Femur (tissue), 1 donor: ENCODE results near the gene GFPT2.

Experiments used
- DNase-seq: peaks from one replicate; pipeline ENCODE4 v3.0.0-alpha.2; 2017

The GFPT2 gene

DNA sequence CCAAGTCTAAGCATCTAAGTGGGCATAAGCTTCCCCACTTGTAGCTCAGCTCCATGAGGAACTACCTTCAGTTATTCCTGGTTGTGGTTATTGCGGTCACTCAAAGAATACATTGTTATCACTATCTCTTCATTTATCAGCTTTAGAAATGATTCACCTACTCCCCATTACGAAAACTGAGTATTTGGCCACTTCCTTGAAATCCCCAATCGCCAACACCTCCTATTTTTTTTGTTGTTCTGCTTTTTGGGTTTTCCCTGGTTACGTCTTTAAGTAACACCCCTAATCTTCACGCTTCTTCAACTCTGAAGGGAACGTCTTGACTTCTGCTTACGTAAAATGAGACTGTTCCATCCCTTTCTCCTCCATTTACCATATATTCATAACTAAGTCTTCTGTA is 81.9 kb downstream of the GFPT2 start:
- no peak for DNase-seq

DNA sequence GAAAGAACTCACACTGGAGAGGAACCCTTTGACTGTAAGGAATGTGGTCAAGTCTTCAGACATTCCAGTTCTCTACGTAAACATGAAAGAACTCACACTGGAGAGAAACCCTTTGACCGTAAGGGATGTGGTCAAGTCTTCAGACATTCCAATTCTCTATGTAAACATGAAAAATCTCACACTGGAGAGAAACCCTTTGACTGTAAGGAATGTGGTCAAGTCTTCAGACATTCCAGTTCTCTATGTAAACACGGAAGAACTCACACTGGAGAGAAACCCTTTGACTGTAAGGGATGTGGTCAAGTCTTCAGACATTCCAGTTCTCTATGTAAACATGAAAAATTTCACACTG is 93.9 kb downstream of the GFPT2 start:
- no peak for DNase-seq

DNA sequence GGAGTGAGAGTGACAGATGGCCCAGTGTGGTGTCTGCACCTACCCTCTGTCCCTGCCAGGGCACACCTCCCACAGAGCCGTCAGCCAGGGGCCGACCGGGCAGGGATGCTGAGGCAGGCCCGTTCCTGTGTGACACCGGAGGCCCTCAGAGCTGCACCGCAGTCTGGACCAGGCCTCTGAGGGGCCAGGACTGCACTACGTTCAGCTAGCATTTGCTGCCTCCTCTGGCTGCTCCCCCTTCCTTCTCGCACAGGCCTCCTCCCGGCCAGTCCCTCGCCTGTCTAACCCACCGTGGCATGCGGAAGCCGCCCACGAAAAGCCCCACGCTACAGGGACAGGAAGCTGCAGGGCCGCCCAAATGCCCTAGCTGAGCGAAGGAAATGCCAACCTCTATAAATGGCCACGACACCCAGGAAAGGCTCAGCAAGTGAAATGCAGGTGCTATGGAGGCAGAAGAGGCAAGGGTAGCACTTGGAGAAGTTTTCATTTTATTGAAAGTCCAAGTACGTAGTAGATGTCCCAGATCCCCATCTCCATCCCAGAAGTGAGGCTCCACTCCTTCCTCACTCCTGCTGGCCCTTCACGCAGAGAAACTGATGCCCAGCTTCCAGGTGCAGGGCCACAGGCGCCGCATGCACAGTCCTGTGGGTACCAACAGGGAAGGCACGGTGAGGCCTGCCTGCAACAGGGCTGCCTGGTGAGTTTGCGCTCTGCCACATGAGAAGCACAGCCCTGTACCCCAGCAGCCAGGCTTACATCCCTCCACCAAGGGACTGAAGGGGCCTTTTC is 99.9 kb downstream of the GFPT2 start:
- DNase-seq, result no peak

DNA sequence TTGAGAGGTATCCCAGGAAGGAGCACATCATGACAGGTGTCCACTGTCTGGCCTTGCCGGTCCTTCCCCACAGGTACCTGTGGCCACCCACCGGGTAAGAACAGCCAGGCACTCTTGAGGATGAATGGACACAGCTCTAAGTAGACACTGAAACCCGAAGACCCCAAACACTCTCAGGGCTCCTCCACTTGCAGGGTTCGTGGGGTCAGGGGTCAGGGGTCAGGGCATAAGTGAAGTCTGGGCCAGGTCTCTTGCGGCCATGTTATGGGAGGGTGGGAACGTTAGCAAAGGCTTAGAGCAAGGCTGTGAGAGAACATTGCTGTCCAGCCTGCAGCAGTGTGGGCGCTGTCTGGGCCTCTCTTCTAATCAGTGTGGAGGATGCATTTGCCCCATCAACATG is 101.2 kb downstream of the GFPT2 start:
- no peak for DNase-seq

DNA sequence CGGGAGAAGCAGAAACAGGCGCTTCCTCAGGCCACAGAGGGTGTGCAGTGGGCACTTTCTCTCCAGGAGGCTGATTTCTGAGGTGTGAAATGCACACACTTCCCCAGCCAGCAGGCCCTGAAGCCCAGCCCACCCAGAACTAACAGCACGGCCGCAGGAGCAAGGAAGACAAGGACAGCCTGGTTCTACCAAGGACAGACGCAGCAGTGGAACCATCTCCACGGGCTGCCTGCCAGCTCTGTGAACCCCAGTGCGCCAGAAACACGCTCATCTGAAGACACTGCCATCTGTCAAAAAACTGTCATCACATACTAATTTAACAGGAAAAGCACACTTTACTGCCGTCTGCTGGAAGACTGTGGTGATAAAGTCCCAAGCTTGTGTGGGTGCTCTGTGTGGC is 102.0 kb downstream of the GFPT2 start:
- DNase-seq, result no peak
